ENCODE results near the gene OR5V1. TPM values are rescaled to one million over a fixed set of nuclear protein-coding genes. Genes with fewer than 3 reads are reported as not detected.
"Not testable (repeated sequence)": the region's sequence is repeated elsewhere in the genome, so short reads cannot be mapped to it uniquely, and the experiment has no call there.

The OR5V1 gene
- total and polyA plus RNA-seq, 2 experiments from 2014 or later = not detected

GRCh38 chr6:29345380-29345779, 23.3 kb downstream of the OR5V1 start:
- no peak for DNase-seq (ENCODE audit: low read depth in 1 of 2, low spot score in 1 of 2)
- Histone ChIP-seq H3K27me3 (no peaks in the 10 kb centered on the region), H3K4me1 (ENCODE audit: low read depth) (no peaks in the 10 kb centered on the region), H3K27ac (no peak overlapping the region), H3K4me3 (no peak overlapping the region), H3K36me3 (no peaks in the 10 kb centered on the region), H3K9me3 (ENCODE audit: low read depth) (no peaks in the 10 kb centered on the region)
- no peak for TF ChIP-seq CTCF (IDR thresholded peaks at IDR 0.05; ENCODE audit: low read depth, low read length)

- H3K4me1 ChIP-seq (ENCODE audit: low read depth) = no peaks in the 10 kb centered on the region
- H3K36me3 ChIP-seq = no peaks in the 10 kb centered on the region
- H3K27me3 ChIP-seq = no peaks in the 10 kb centered on the region
- no peaks in the 10 kb centered on the region for H3K9me3 ChIP-seq (ENCODE audit: low read depth)
- no peak for DNase-seq (ENCODE audit: low read depth in 1 of 2, low spot score in 1 of 2)
- no peak for TF ChIP-seq CTCF (IDR thresholded peaks at IDR 0.05; ENCODE audit: low read depth, low read length)
- H3K27ac ChIP-seq = no peak overlapping the region
- H3K4me3 ChIP-seq = no peak overlapping the region
Measured at GRCh38 chr6:29336269-29336668, 32.4 kb downstream of the OR5V1 start.

GRCh38 chr6:29332676-29333075, 36.0 kb downstream of the OR5V1 start:
- no peaks in the 10 kb centered on the region for H3K4me1 ChIP-seq (ENCODE audit: low read depth)
- no peaks in the 10 kb centered on the region for H3K27me3 ChIP-seq
- no peak for DNase-seq (ENCODE audit: low read depth in 1 of 2, low spot score in 1 of 2)
- no peak overlapping the region for H3K27ac ChIP-seq
- H3K9me3 ChIP-seq (ENCODE audit: low read depth) = no peaks in the 10 kb centered on the region
- TF ChIP-seq CTCF (IDR thresholded peaks at IDR 0.05; ENCODE audit: low read depth, low read length) = no peak
- no peak overlapping the region for H3K4me3 ChIP-seq
- no peaks in the 10 kb centered on the region for H3K36me3 ChIP-seq

GRCh38 chr6:29325777-29326176, 42.9 kb downstream of the OR5V1 start:
- Histone ChIP-seq H3K27ac (no peak overlapping the region), H3K9me3 (ENCODE audit: low read depth) (no peaks in the 10 kb centered on the region), H3K4me3 (no peak overlapping the region), H3K36me3 (no peaks in the 10 kb centered on the region), H3K27me3 (no peaks in the 10 kb centered on the region), H3K4me1 (ENCODE audit: low read depth) (no peaks in the 10 kb centered on the region)
- TF ChIP-seq CTCF (IDR thresholded peaks at IDR 0.05; ENCODE audit: low read depth, low read length) = no peak
- DNase-seq (ENCODE audit: low read depth in 1 of 2, low spot score in 1 of 2) = no peak

- H3K27me3 ChIP-seq; H3K4me3 ChIP-seq; H3K4me1 ChIP-seq (ENCODE audit: low read depth); H3K36me3 ChIP-seq; H3K27ac ChIP-seq; H3K9me3 ChIP-seq (ENCODE audit: low read depth); DNase-seq (ENCODE audit: low read depth in 1 of 2, low spot score in 1 of 2): not testable (repeated sequence)
Measured at GRCh38 chr6:29323332-29323731, 45.3 kb downstream of the OR5V1 start.

GRCh38 chr6:29319931-29320330, 48.7 kb downstream of the OR5V1 start:
- no peaks in the 10 kb centered on the region for H3K36me3 ChIP-seq
- H3K27me3 ChIP-seq = no peaks in the 10 kb centered on the region
- TF ChIP-seq CTCF (IDR thresholded peaks at IDR 0.05; ENCODE audit: low read depth, low read length) = no peak
- H3K4me3 ChIP-seq = no peak overlapping the region
- no peaks in the 10 kb centered on the region for H3K4me1 ChIP-seq (ENCODE audit: low read depth)
- DNase-seq (ENCODE audit: low read depth in 1 of 2, low spot score in 1 of 2) = no peak
- H3K9me3 ChIP-seq (ENCODE audit: low read depth) = no peaks in the 10 kb centered on the region
- no peak overlapping the region for H3K27ac ChIP-seq

Other genes with a start within 250 kb of the OR5V1 start
- gene OR2J2, start 198.0 kb downstream of the OR5V1 start, total RNA-seq = not detected in 2 replicates
- not detected in 2 replicates for gene OR2J2, start 198.0 kb downstream of the OR5V1 start, polyA plus RNA-seq
- not detected in 2 replicates for gene OR14J1, start 67.2 kb downstream of the OR5V1 start, total RNA-seq
- not detected in 2 replicates for gene OR14J1, start 67.2 kb downstream of the OR5V1 start, polyA plus RNA-seq
- gene OR12D3, start 6.4 kb upstream of the OR5V1 start, total RNA-seq = not detected in 2 replicates
- gene OR12D3, start 6.4 kb upstream of the OR5V1 start, polyA plus RNA-seq = not detected in 2 replicates
- not detected in 2 replicates for gene OR12D2, start 26.8 kb upstream of the OR5V1 start, total RNA-seq
- gene OR12D2, start 26.8 kb upstream of the OR5V1 start, polyA plus RNA-seq = not detected in 2 replicates
- gene OR12D1, start 46.1 kb upstream of the OR5V1 start, total RNA-seq = not detected in 2 replicates
- gene OR12D1, start 46.1 kb upstream of the OR5V1 start, polyA plus RNA-seq = not detected in 2 replicates
- gene OR10C1, start 70.4 kb upstream of the OR5V1 start, total RNA-seq = not detected in 2 replicates
- gene OR10C1, start 70.4 kb upstream of the OR5V1 start, polyA plus RNA-seq = not detected in 2 replicates
- gene OR11A1, start 88.2 kb upstream of the OR5V1 start, total RNA-seq = not detected in 2 replicates
- gene OR11A1, start 88.2 kb upstream of the OR5V1 start, polyA plus RNA-seq = not detected in 2 replicates
- not detected in 2 replicates for gene OR2H1, start 88.3 kb upstream of the OR5V1 start, total RNA-seq
- not detected in 2 replicates for gene OR2H1, start 88.3 kb upstream of the OR5V1 start, polyA plus RNA-seq
- not detected in 2 replicates for gene MAS1L, start 119.1 kb upstream of the OR5V1 start, total RNA-seq
- gene MAS1L, start 119.1 kb upstream of the OR5V1 start, polyA plus RNA-seq = not detected in 2 replicates
- not detected in 2 replicates for gene UBD, start 190.9 kb upstream of the OR5V1 start, total RNA-seq
- gene UBD, start 190.9 kb upstream of the OR5V1 start, polyA plus RNA-seq = not detected in 2 replicates
- gene OR2H2, start 216.3 kb upstream of the OR5V1 start, total RNA-seq = not detected in 2 replicates
- gene OR2H2, start 216.3 kb upstream of the OR5V1 start, polyA plus RNA-seq = 0.73 and 0.80 TPM in 2 replicates

Measured in cardiac muscle cell (in vitro differentiated cells and primary cell).